Measurements from ENCODE around the gene ZNF839. TPM values are rescaled to one million over a fixed set of nuclear protein-coding genes. Genes with fewer than 3 reads are reported as not detected.
"Not testable (repeated sequence)": the region's sequence is repeated elsewhere in the genome, so short reads cannot be mapped to it uniquely, and the experiment has no call there.

ZNF839 gene
- total RNA-seq, 1 donor from 2014 or later, result 13.0 TPM

GRCh38 chr14:102314242-102315011, 5.1 kb upstream of the ZNF839 start:
- DNase-seq (ENCODE audit: low spot score), result peak; percentile 85

GRCh38 chr14:102315121-102315520, 4.4 kb upstream of the ZNF839 start:
- DNase-seq (ENCODE audit: low spot score), result no peak

- no peak for DNase-seq (ENCODE audit: low spot score)
These were observed 3.2 kb upstream of the ZNF839 start for GRCh38 chr14:102316338-102316742.

- peak; percentile 95 for DNase-seq (ENCODE audit: low spot score)
These were observed 2.6 kb upstream of the ZNF839 start for GRCh38 chr14:102316743-102317563.

- peak; percentile 16 for DNase-seq (ENCODE audit: low spot score)
These were observed 1.8 kb upstream of the ZNF839 start for GRCh38 chr14:102317564-102318248.

- no peak for DNase-seq (ENCODE audit: low spot score)
These were observed 717 bp upstream of the ZNF839 start for GRCh38 chr14:102318781-102319276.

GRCh38 chr14:102320033-102320660, 601 bp downstream of the ZNF839 start:
- peak; percentile 47 for DNase-seq (ENCODE audit: low spot score)

GRCh38 chr14:102320671-102321455, 1.3 kb downstream of the ZNF839 start:
- DNase-seq (ENCODE audit: low spot score), result no peak

- no peak for DNase-seq (ENCODE audit: low spot score)
These were observed 2.2 kb downstream of the ZNF839 start for GRCh38 chr14:102321456-102322422.

GRCh38 chr14:102323102-102323501, 3.6 kb downstream of the ZNF839 start:
- peak; percentile 71 for DNase-seq (ENCODE audit: low spot score)

- DNase-seq (ENCODE audit: low spot score), result no peak
These were observed 6.3 kb downstream of the ZNF839 start for GRCh38 chr14:102325791-102326345.

- DNase-seq (ENCODE audit: low spot score), result no peak
These were observed 7.0 kb downstream of the ZNF839 start for GRCh38 chr14:102326583-102326982.

- not testable (repeated sequence) for DNase-seq (ENCODE audit: low spot score)
These were observed 9.8 kb downstream of the ZNF839 start for GRCh38 chr14:102329381-102329780.

GRCh38 chr14:102330806-102331205, 11.3 kb downstream of the ZNF839 start:
- DNase-seq (ENCODE audit: low spot score), result no peak

GRCh38 chr14:102333390-102333789, 13.8 kb downstream of the ZNF839 start:
- no peak for DNase-seq (ENCODE audit: low spot score)

- no peak for DNase-seq (ENCODE audit: low spot score)
These were observed 14.5 kb downstream of the ZNF839 start for GRCh38 chr14:102333795-102334705.

GRCh38 chr14:102335163-102335562, 15.6 kb downstream of the ZNF839 start:
- DNase-seq (ENCODE audit: low spot score), result no peak

- no peak for DNase-seq (ENCODE audit: low spot score)
These were observed 19.2 kb downstream of the ZNF839 start for GRCh38 chr14:102338724-102339123.
